MV-4-11 (cell line): Measurements from ENCODE around the gene BRSK2.
"Not testable (repeated sequence)": the region's sequence is repeated elsewhere in the genome, so short reads cannot be mapped to it uniquely, and the experiment has no call there.

Experiments
- DNase-seq: peaks from one replicate; lab custom pipeline; 2025; lab: John Stamatoyannopoulos, UW

Gene BRSK2

GRCh38 chr11:1354125-1354938 lies 35.4 kb upstream of the BRSK2 start:
- DNase-seq: no peak

DNA sequence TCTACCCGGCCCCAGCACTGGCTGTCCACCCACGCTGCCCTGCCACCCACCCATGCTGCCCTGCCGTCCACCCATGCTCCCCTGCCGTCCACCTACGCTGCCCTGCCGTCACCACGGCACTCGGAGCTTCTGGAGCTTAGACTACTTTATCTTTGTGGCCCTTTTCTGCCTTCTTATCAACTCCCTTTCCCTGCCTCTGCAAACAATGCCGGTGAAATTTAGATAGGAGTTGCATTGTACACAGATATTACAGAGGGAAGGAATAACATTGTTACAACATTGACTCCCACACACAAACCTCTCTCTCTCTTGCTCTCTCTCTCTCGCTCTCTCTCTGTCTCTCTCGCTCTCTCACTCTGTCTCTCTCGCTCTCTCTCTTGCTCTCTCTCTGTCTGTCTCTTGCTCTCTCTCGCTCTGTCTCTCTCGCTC lies 33.7 kb upstream of the BRSK2 start:
- DNase-seq: no peak

DNA sequence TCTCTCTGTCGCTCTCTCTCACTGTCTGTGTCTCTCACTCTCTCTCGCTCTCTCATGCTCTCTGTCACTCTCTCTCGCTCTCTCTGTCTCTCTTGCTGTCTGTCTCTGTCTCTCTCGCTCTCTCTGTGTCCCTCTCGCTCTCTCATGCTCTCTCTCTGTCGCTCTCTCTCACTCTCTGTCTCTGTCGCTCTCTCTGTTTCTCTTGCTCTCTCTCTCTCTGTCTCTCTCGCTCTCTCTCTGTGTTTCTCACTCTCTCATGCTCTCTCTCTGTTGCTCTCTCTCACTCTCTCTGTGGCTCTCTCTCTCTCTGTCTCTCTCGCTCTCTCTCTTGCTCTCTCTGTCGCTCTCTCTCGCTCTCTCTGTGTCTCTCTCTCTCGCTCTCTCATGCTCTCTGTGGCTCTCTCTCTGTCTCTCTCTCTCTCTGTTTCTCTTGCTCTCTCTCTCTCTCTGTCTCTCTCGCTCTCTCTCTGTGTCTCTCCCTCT lies 33.2 kb upstream of the BRSK2 start:
- no peak for DNase-seq

DNA sequence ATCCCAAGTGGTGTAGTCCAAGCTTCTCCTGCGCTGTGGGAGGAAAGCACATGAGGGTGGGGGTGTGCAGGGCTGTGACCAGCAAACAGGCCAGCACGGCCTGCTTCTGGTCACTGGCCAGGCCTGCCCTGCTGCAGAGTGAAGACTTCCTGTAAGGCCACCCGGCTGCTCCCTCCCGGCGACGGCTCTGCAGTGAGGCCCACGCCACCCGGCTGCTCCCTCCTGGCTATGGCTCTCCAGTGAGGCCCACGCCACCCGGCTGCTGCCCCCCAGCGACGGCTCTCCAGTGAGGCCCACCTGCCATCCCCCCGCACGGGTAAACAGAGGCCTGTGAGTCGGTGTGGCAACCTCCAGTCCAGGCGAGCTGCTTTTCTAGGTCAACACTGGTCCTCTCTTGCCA lies 31.4 kb upstream of the BRSK2 start:
- DNase-seq: no peak

DNA sequence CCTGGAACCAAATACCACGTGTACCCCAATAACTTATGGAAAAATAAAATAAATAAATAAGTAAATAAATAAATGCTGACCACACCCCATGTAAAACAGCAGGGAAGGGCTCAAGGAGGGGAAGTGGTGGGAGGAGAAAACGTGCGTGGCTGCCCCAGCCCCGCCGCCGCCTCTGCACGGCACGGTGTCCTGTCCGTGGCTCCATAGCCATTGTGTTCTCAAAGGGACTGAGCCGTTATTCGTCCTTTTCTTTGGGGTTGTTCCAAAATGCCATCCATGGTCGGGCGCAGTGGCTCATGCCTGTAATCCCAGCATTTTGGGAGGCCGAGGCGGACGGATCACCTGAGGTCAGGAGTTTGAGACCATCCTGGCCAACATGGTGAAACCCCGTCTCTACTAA lies 30.8 kb upstream of the BRSK2 start:
- not testable (repeated sequence) for DNase-seq

- no peak for DNase-seq
Measured at GRCh38 chr11:1359556-1359955, 30.2 kb upstream of the BRSK2 start.

- DNase-seq: no peak
Measured at GRCh38 chr11:1360181-1360834, 29.4 kb upstream of the BRSK2 start.

- no peak for DNase-seq
Measured at GRCh38 chr11:1360835-1361357, 28.8 kb upstream of the BRSK2 start.

DNA sequence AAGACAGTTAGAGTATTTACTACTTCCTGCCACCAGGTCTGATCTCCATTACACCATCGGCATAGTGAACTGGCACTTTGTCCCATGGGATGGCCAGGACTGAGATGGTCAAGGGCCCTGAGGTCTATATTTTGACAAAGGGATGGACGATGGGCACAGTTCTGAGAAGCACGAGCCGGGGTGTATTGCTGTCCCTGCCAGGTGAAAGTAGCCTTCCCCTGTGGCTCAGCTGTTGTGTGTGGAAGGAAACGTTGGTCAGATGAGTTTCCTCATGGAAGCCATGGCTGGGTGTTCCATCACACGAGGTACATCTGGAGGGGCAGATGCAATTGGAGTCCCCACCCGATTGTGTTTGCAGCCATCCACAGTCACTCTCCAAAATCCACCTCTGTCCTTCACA lies 27.9 kb upstream of the BRSK2 start:
- no peak for DNase-seq

GRCh38 chr11:1367721-1368120 lies 22.0 kb upstream of the BRSK2 start:
- DNase-seq: no peak

DNA sequence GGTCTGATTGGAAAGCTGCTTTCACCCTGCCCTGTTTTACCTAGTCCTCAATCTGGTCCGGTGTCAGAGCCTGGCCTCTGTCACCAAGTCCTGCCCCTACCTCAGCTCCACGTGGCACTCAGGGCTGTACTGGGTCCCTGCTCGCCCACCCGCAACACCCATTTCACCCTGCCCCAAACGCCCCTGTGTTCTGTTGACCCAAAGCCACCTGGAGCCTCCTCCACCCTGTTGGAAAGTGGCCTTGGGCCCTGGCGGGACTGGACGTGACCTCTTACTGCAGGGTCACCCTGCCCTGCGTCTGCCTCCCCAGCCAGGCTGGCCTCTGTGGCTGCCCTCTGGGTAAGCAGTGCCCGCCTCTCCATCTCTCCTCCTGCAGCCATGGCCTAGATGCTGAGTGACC lies 21.5 kb upstream of the BRSK2 start:
- no peak for DNase-seq

DNA sequence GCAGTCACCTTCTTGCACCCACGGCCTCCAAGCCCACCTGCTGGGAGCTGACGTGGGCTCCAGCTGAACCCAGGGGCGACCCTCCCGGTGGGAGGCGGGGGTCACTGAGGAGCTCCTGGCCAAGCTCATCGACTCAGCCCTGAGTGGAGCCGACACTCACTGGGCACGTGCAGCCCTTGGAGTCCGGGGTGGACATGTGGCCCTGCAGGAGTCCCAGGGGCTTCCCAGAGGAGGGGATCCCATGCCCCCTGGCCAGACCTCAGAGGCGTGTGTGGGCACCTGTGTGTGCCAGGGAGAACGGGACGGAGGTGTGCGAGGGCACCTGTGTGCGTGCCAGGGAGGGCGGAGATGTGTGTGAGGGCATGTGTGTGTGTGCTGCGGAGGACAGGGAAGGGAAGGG lies 20.8 kb upstream of the BRSK2 start:
- no peak for DNase-seq

GRCh38 chr11:1369371-1370005 lies 20.2 kb upstream of the BRSK2 start:
- no peak for DNase-seq

DNA sequence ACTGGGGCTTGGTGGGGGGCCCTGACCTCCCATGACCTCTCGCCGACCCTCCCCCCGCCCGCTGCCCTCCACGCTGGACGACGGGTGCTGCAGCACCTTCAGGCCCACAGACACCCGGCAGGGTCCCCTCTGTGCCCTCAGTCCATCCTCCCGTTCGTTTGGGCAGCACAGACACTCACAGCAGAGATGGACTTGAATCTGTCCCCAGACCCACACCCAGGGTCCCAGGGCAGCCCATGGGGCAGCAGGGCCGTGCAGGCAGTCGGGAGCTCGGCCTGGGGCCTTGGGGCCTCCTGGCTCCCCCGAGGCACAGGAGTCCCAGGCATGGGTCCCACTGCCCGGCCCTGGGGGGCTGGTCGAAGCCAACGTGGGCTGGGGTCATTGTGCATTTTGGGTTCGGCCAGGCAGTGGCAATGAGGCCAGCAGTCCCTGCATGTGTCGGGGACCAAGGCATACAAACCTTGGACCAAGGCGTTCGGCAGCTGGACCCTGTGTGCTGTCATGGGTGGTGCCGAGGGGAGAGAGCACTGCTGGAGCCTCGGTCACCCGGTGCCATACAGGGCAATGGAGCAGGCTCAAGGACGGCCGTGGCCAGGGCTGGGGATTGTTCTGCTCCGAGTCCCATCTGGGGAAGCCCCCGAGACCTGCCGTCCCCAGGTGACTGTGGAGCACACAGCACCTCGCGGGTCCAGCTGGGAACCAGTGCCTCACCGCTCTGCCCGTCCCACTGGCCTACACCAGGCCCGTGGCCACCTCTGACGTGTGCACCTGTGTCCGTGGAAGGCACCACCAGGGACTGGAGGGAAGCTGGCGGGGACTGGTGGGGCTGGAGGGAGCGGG lies 19.3 kb upstream of the BRSK2 start:
- DNase-seq: no peak

GRCh38 chr11:1371026-1371325 lies 18.8 kb upstream of the BRSK2 start:
- no peak for DNase-seq

DNA sequence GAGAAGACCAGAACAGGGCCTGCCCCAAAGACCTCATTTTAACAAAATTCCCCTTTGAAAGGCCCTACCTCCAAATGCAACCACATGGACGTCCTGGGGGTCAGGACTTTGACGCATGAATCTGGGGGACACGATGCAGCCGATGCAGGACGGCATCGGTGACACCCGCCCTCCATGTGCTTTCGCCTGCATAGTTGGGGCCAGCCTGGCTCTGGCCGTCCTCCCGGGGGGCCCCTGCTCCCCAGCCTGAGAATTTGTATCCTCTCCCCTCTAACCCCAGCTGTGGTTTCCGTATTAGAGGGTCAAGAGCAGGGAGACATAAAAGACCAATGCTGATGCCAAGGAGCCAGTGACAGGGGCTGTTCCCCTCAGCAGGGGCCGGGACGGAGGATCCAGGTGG lies 18.4 kb upstream of the BRSK2 start:
- DNase-seq: no peak

DNA sequence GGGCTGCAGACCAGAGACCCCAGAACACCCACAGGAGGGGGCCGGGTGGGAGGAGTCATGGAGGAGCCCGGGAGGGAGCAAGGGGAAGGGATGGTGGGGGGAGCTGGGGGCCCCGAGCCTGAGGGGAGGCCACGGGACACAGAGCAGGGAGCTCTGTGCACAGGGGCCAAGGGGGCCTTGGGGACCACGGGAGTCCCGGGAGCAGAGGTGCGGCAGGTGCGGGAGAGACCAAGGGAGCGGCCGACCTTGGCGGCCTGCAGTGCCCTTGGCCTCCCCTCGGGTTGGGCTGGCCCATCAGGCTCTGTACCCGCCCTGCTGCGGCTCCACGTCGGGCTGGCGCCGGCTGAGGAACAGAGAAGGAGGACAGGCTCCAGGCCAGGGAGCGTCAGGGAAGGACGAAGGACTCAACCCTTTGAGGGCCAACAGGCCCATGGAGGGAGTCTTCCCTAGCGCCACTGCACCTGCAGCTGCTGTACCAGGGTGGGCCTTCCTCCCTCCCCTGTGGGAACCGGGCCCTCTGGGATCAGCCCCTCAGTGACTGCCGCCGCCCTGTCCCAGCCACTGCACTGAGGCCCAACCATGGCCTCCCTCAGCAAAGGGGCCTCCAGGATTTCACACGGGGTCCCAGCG lies 17.8 kb upstream of the BRSK2 start:
- DNase-seq: no peak

- no peak for DNase-seq
Measured at GRCh38 chr11:1372660-1373059, 17.1 kb upstream of the BRSK2 start.

DNA sequence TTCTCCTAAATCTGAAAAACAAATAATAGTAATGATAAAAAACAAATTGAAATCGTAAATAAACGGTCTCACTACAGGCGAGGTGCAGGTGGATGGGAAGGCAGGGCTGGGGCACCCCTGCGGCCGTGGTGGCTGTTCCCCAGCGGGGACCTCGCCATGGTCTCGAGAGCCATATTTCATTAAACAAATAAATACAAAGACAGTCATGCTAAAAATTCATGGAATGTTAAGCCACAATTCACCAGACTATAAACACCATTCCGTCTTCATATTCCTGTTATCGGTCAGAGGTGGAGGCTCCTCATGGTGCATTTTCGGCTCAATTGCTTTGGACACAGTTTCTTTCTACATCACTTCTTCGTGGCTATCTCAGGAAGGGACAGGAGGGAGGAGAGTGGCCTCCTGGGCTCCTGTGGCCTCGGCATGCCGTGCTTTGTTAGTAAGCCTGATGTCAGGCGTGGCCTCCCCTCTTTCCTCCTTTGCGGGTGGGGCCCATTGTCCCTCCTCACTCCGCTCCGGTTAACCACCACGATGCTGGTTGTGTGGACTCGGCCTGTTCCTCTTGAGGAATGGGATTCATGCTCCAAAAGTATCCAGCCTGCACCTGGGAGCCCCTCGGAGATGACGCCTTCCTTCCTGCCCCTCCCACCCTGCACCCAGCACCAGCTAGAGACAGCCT lies 16.1 kb upstream of the BRSK2 start:
- DNase-seq: no peak

DNA sequence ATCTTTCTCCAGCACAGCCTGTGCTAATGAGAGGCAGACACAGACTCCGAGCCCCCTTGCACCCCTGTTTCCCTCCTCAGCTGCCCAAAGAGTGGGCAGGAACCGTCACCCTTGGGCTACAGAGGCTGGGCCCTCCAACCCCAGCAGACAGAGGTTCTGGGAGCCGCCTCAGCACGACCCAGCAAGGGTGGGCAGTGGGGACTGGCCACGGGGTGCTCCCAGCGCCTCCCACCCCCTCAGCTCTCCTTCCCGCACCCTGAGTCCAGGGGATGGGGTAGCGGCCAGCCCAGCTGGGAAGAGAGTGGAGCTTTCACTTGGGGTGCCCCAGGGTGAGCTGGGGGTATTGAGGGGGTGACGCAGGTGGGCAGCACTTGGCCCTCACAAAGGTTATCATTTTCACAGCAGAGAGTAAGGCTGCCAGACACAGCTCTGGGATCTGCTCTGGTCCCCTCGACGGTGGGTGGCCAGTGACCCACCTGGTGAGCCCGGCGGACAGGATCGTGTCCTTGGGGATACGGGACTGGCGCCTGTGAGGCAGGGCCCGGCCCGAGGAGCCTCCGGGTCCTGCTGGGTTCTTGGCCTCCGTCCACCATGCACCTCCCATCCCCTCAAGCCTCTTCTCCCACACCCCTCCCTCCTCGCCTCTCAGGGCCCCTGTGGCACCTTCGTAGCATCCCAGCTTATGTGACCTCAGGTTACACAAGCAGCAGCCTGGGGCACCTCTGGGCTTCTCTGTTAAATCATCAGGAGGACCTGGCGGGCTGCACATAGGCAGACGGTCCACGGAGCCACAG lies 14.4 kb upstream of the BRSK2 start:
- no peak for DNase-seq
